ENCODE results near the gene ACER1.
"Not testable (repeated sequence)": the region's sequence is repeated elsewhere in the genome, so short reads cannot be mapped to it uniquely, and the experiment has no call there.

ACER1 gene

GRCh38 chr19:6352381-6353165 lies 19.2 kb upstream of the ACER1 start:
- Histone ChIP-seq H3K36me3 (ENCODE audit: control insufficient read depth, insufficient read depth, low read length) (no peaks in the 10 kb centered on the region), H3K27me3 (ENCODE audit: control insufficient read depth, insufficient read depth, low read length) (no peaks in the 10 kb centered on the region), H3K4me1 (ENCODE audit: control insufficient read depth, insufficient read depth, low read length) (no peaks in the 10 kb centered on the region), H3K4me3 (ENCODE audit: low read length) (no peak overlapping the region), H3K27ac (ENCODE audit: low read depth, low read length) (no peak overlapping the region), H3K9ac (ENCODE audit: low read length) (no peak overlapping the region)

GRCh38 chr19:6350688-6351087 lies 17.3 kb upstream of the ACER1 start:
- Histone ChIP-seq H3K4me3 (ENCODE audit: low read length) (no peak overlapping the region), H3K27me3 (ENCODE audit: control insufficient read depth, insufficient read depth, low read length) (no peaks in the 10 kb centered on the region), H3K36me3 (ENCODE audit: control insufficient read depth, insufficient read depth, low read length) (no peaks in the 10 kb centered on the region), H3K4me1 (ENCODE audit: control insufficient read depth, insufficient read depth, low read length) (no peaks in the 10 kb centered on the region), H3K27ac (ENCODE audit: low read depth, low read length) (no peak overlapping the region), H3K9ac (ENCODE audit: low read length) (no peak overlapping the region)

- H3K27me3 ChIP-seq (ENCODE audit: control insufficient read depth, insufficient read depth, low read length); H3K4me3 ChIP-seq (ENCODE audit: low read length); H3K4me1 ChIP-seq (ENCODE audit: control insufficient read depth, insufficient read depth, low read length); H3K36me3 ChIP-seq (ENCODE audit: control insufficient read depth, insufficient read depth, low read length); H3K27ac ChIP-seq (ENCODE audit: low read depth, low read length); H3K9ac ChIP-seq (ENCODE audit: low read length): not testable (repeated sequence)
Observed at GRCh38 chr19:6349271-6349670, 15.9 kb upstream of the ACER1 start.

- Histone ChIP-seq H3K27me3 (ENCODE audit: control insufficient read depth, insufficient read depth, low read length) (no peaks in the 10 kb centered on the region), H3K9ac (ENCODE audit: low read length) (no peak overlapping the region), H3K36me3 (ENCODE audit: control insufficient read depth, insufficient read depth, low read length) (no peaks in the 10 kb centered on the region)
Observed at GRCh38 chr19:6343462-6343861, 10.1 kb upstream of the ACER1 start.

GRCh38 chr19:6340493-6341201 lies 7.2 kb upstream of the ACER1 start:
- Histone ChIP-seq H3K4me3 (ENCODE audit: low read length) (no peak overlapping the region), H3K4me1 (ENCODE audit: control insufficient read depth, insufficient read depth, low read length) (no peaks in the 10 kb centered on the region), H3K9ac (ENCODE audit: low read length) (no peak overlapping the region), H3K27ac (ENCODE audit: low read depth, low read length) (no peak overlapping the region), H3K36me3 (ENCODE audit: control insufficient read depth, insufficient read depth, low read length) (no peaks in the 10 kb centered on the region), H3K27me3 (ENCODE audit: control insufficient read depth, insufficient read depth, low read length) (no peaks in the 10 kb centered on the region)

More at GRCh38 chr19:6343462-6343861, 10.1 kb upstream of the ACER1 start:
- Histone ChIP-seq H3K27ac (ENCODE audit: low read depth, low read length) (no peak overlapping the region), H3K4me1 (ENCODE audit: control insufficient read depth, insufficient read depth, low read length) (no peaks in the 10 kb centered on the region), H3K4me3 (ENCODE audit: low read length) (no peak overlapping the region)

- no peaks in the 10 kb centered on the region for H3K4me1 ChIP-seq (ENCODE audit: control insufficient read depth, insufficient read depth, low read length)
- no peak overlapping the region for H3K4me3 ChIP-seq (ENCODE audit: low read length)
- no peak overlapping the region for H3K27ac ChIP-seq (ENCODE audit: low read depth, low read length)
- no peaks in the 10 kb centered on the region for H3K36me3 ChIP-seq (ENCODE audit: control insufficient read depth, insufficient read depth, low read length)
- no peak overlapping the region for H3K9ac ChIP-seq (ENCODE audit: low read length)
- no peaks in the 10 kb centered on the region for H3K27me3 ChIP-seq (ENCODE audit: control insufficient read depth, insufficient read depth, low read length)
Observed at GRCh38 chr19:6334490-6335285, 1.3 kb upstream of the ACER1 start.

GRCh38 chr19:6326815-6327214 lies 6.6 kb downstream of the ACER1 start:
- H3K9ac ChIP-seq (ENCODE audit: low read length), result no peak overlapping the region
- no peak overlapping the region for H3K4me3 ChIP-seq (ENCODE audit: low read length)
- H3K27ac ChIP-seq (ENCODE audit: low read depth, low read length), result no peak overlapping the region
- H3K27me3 ChIP-seq (ENCODE audit: control insufficient read depth, insufficient read depth, low read length), result no peaks in the 10 kb centered on the region
- H3K4me1 ChIP-seq (ENCODE audit: control insufficient read depth, insufficient read depth, low read length), result no peaks in the 10 kb centered on the region
- no peaks in the 10 kb centered on the region for H3K36me3 ChIP-seq (ENCODE audit: control insufficient read depth, insufficient read depth, low read length)

GRCh38 chr19:6325614-6326013 lies 7.8 kb downstream of the ACER1 start:
- Histone ChIP-seq H3K36me3 (ENCODE audit: control insufficient read depth, insufficient read depth, low read length) (no peaks in the 10 kb centered on the region), H3K4me3 (ENCODE audit: low read length) (no peak overlapping the region), H3K9ac (ENCODE audit: low read length) (no peak overlapping the region), H3K4me1 (ENCODE audit: control insufficient read depth, insufficient read depth, low read length) (no peaks in the 10 kb centered on the region), H3K27me3 (ENCODE audit: control insufficient read depth, insufficient read depth, low read length) (no peaks in the 10 kb centered on the region), H3K27ac (ENCODE audit: low read depth, low read length) (no peak overlapping the region)

- no peaks in the 10 kb centered on the region for H3K4me1 ChIP-seq (ENCODE audit: control insufficient read depth, insufficient read depth, low read length)
- no peak overlapping the region for H3K27ac ChIP-seq (ENCODE audit: low read depth, low read length)
- H3K4me3 ChIP-seq (ENCODE audit: low read length), result no peak overlapping the region
- no peaks in the 10 kb centered on the region for H3K36me3 ChIP-seq (ENCODE audit: control insufficient read depth, insufficient read depth, low read length)
- H3K9ac ChIP-seq (ENCODE audit: low read length), result no peak overlapping the region
- no peaks in the 10 kb centered on the region for H3K27me3 ChIP-seq (ENCODE audit: control insufficient read depth, insufficient read depth, low read length)
Observed at GRCh38 chr19:6324757-6325156, 8.7 kb downstream of the ACER1 start.

GRCh38 chr19:6322284-6322683 lies 11.1 kb downstream of the ACER1 start:
- no peaks in the 10 kb centered on the region for H3K36me3 ChIP-seq (ENCODE audit: control insufficient read depth, insufficient read depth, low read length)
- H3K27ac ChIP-seq (ENCODE audit: low read depth, low read length), result no peak overlapping the region
- H3K4me3 ChIP-seq (ENCODE audit: low read length), result no peak overlapping the region
- no peak overlapping the region for H3K9ac ChIP-seq (ENCODE audit: low read length)
- H3K4me1 ChIP-seq (ENCODE audit: control insufficient read depth, insufficient read depth, low read length), result no peaks in the 10 kb centered on the region
- H3K27me3 ChIP-seq (ENCODE audit: control insufficient read depth, insufficient read depth, low read length), result no peaks in the 10 kb centered on the region

- H3K36me3 ChIP-seq (ENCODE audit: control insufficient read depth, insufficient read depth, low read length), result no peaks in the 10 kb centered on the region
- H3K27me3 ChIP-seq (ENCODE audit: control insufficient read depth, insufficient read depth, low read length), result no peaks in the 10 kb centered on the region
- no peaks in the 10 kb centered on the region for H3K4me1 ChIP-seq (ENCODE audit: control insufficient read depth, insufficient read depth, low read length)
- no peak overlapping the region for H3K9ac ChIP-seq (ENCODE audit: low read length)
- no peak overlapping the region for H3K27ac ChIP-seq (ENCODE audit: low read depth, low read length)
- no peak overlapping the region for H3K4me3 ChIP-seq (ENCODE audit: low read length)
Observed at GRCh38 chr19:6319376-6319775, 14.0 kb downstream of the ACER1 start.

GRCh38 chr19:6318772-6319171 lies 14.6 kb downstream of the ACER1 start:
- Histone ChIP-seq H3K9ac (ENCODE audit: low read length) (no peak overlapping the region), H3K27ac (ENCODE audit: low read depth, low read length) (no peak overlapping the region), H3K4me1 (ENCODE audit: control insufficient read depth, insufficient read depth, low read length) (no peaks in the 10 kb centered on the region), H3K36me3 (ENCODE audit: control insufficient read depth, insufficient read depth, low read length) (no peaks in the 10 kb centered on the region), H3K27me3 (ENCODE audit: control insufficient read depth, insufficient read depth, low read length) (no peaks in the 10 kb centered on the region), H3K4me3 (ENCODE audit: low read length) (no peak overlapping the region)
